Endothelial cell of umbilical vein (primary cell): ENCODE measurements around the gene ZRANB2. TPM values are rescaled to one million over a fixed set of nuclear protein-coding genes. Genes with fewer than 3 reads are reported as not detected.

Source experiments
- BruUV-seq: library from RNA; stranded (reverse); fragments of 400-500 nt; replicated peaks from 2 replicates; lab custom pipeline; 2021; lab: Mats Ljungman, UMichigan
- CTCF ChIA-PET: fragments of 300-600, 350-600 bp; sonication (Branson Sonifier 250); formaldehyde crosslinking; loops from one replicate; lab custom pipeline; 2021; ENCODE audit warnings: antibody characterized with exemption, inconsistent platforms; lab: Charles Lee
- POLR2A ChIA-PET: fragments of 300-600, 350-600 bp; sonication (Branson Sonifier 250); formaldehyde crosslinking; loops from one replicate; lab custom pipeline; 2021; ENCODE audit warnings: antibody characterized with exemption, inconsistent platforms; lab: Charles Lee
- DNase-seq: peaks from one replicate; pipeline ENCODE4 v3.0.0-alpha.2; 2011; ENCODE audit warnings: low read depth, low spot score
- FAIRE-seq: peaks from 2 replicates; lab custom pipeline; 2011; peaks lifted over from hg19 to GRCh38; lab: Jason Lieb, UNC
- H2AFZ ChIP-seq: 2 replicates; pipeline ENCODE4 v1.6.0; 2012; ENCODE audit warnings: low read depth, low read length, control low read depth, inconsistent platforms
- H3K27ac ChIP-seq: 2 replicates; pipeline ENCODE4 v1.5.1; 2011; ENCODE audit warnings: low read depth, mild to moderate bottlenecking, control low read depth, low read length, moderate library complexity; ENCODE audit not compliant: insufficient read depth
- H3K27me3 ChIP-seq, 2 experiments: 2 replicates each; pipeline versions ENCODE4 v1.6.0 to v1.6.1; 2011; ENCODE audit warnings: low read length in 2 of 2, mixed read lengths in 1 of 2; ENCODE audit not compliant: control insufficient read depth in 2 of 2, insufficient read depth in 2 of 2
- H3K36me3 ChIP-seq, 2 experiments: 2 replicates in 1 of 2; 3 replicates in 1 of 2; pipeline ENCODE4 v1.5.1; 2011; ENCODE audit warnings: low read length in 2 of 2, mild to moderate bottlenecking in 1 of 2, moderate library complexity in 1 of 2; ENCODE audit not compliant: control insufficient read depth in 2 of 2, insufficient read depth in 2 of 2; ENCODE audit errors: extremely low read depth in 1 of 2
- H3K4me1 ChIP-seq: 3 replicates; pipeline ENCODE4 v1.5.1; 2011; ENCODE audit warnings: mild to moderate bottlenecking, low read length; ENCODE audit not compliant: control insufficient read depth, insufficient read depth; ENCODE audit errors: extremely low read depth
- H3K4me2 ChIP-seq: 2 replicates; pipeline ENCODE4 v1.6.1; 2011; ENCODE audit warnings: low read length, control low read depth, mixed read lengths; ENCODE audit not compliant: insufficient read depth
- H3K4me3 ChIP-seq, 3 experiments: fragments of 200-600 bp in 1 of 3; sonication (generic), shearing (Covaris generic) in 1 of 3; replicated peaks in 1 of 3; 2 replicates each; pipeline ENCODE4 v1.5.1; 2011 to 2016; ENCODE audit warnings: control low read depth in 3 of 3, low read length in 3 of 3, mild to moderate bottlenecking in 2 of 3, inconsistent platforms in 1 of 3, low read depth in 1 of 3, moderate library complexity in 1 of 3; ENCODE audit not compliant: insufficient read depth in 1 of 3
- H3K79me2 ChIP-seq: 2 replicates; pipeline ENCODE4 v1.6.0; 2012; ENCODE audit warnings: low read length, inconsistent platforms; ENCODE audit not compliant: control insufficient read depth, insufficient read depth
- H3K9ac ChIP-seq: replicated peaks from 2 replicates; pipeline ENCODE3; 2011; ENCODE audit warnings: low read length, control low read depth; ENCODE audit not compliant: insufficient read depth; ENCODE audit errors: extremely low read depth
- H3K9me1 ChIP-seq: replicated peaks from 3 replicates; pipeline ENCODE4 v1.6.0; 2011; ENCODE audit warnings: mild to moderate bottlenecking, low read length; ENCODE audit not compliant: control insufficient read depth, insufficient read depth; ENCODE audit errors: extremely low read depth
- H3K9me3 ChIP-seq: replicated peaks from 2 replicates; pipeline ENCODE4 v1.5.1; 2012; ENCODE audit warnings: low read length, inconsistent platforms; ENCODE audit not compliant: control insufficient read depth, insufficient read depth
- H4K20me1 ChIP-seq: replicated peaks from 2 replicates; pipeline ENCODE3; 2011; ENCODE audit warnings: mild to moderate bottlenecking, low read length; ENCODE audit not compliant: control insufficient read depth, insufficient read depth; ENCODE audit errors: extremely low read depth
- EZH2 ChIP-seq: IDR thresholded peaks from 2 replicates; pipeline ENCODE4 v1.6.1; 2012; ENCODE audit warnings: borderline replicate concordance, low read depth, mild to moderate bottlenecking, moderate library complexity, low read length, inconsistent platforms; ENCODE audit not compliant: severe bottlenecking
- FOS ChIP-seq: IDR thresholded peaks from 2 replicates; pipeline ENCODE4 v1.6.1; 2011; ENCODE audit warnings: mild to moderate bottlenecking, low read length, moderate library complexity, borderline replicate concordance; ENCODE audit not compliant: insufficient read depth
- GATA2 ChIP-seq: IDR thresholded peaks from 2 replicates; pipeline ENCODE4 v1.7.0; 2011; ENCODE audit warnings: low read depth, mild to moderate bottlenecking, moderate library complexity, mixed read lengths, low read length; ENCODE audit not compliant: insufficient read length, insufficient read depth
- MYC ChIP-seq: IDR thresholded peaks from one replicate; pipeline ENCODE4 v1.6.1; 2011; ENCODE audit warnings: mild to moderate bottlenecking, low read depth, low read length
- POLR2A ChIP-seq: IDR thresholded peaks from 2 replicates; pipeline ENCODE4 v1.6.1; 2012; ENCODE audit warnings: low read depth, mild to moderate bottlenecking, control low read depth, low read length
- POLR2AphosphoS5 ChIP-seq: IDR thresholded peaks from 2 replicates; pipeline ENCODE4 v1.6.1; 2012; ENCODE audit warnings: low read depth, mild to moderate bottlenecking, control low read depth, low read length, moderate library complexity; ENCODE audit not compliant: insufficient read depth
- dilution Hi-C: fragments of 300-500 bp; cut with MboI; formaldehyde crosslinking; loops from one replicate; pipeline ENCODE4 v1.15.0; 2019; ENCODE audit warnings: low sequenced_read_pairs; ENCODE audit not compliant: extremely low pct_ligation_motif_present
- intact Hi-C: fragments of 100-400 bp; cut with micrococcal nuclease; formaldehyde crosslinking; loops from one replicate; pipeline ENCODE4 v1.10.0; 2022
- polyA plus RNA-seq, 4 experiments: library from polyadenylated mRNA; depleted of rRNA in 3 of 4; stranded (reverse) in 3 of 4; unstranded in 1 of 4; fragments of >200 nt; gene quantifications; 2 replicates each; pipeline versions ENCODE4 v1.2.1 to v1.2.3, GENCODE V29; 2011 to 2012; ENCODE audit warnings: missing spikeins in 1 of 4
- total RNA-seq: library from RNA; stranded (reverse); gene quantifications from 2 replicates; pipeline ENCODE4 v1.2.3, GENCODE V29; 2021
- TF ChIP-seq, protein P1 (sequence below), 2 donors: IDR thresholded peaks; 1 replicate in 1 of 2; 2 replicates in 1 of 2; pipeline ENCODE4 v1.5.1; 2011; ENCODE audit warnings: low read length in 2 of 2, mild to moderate bottlenecking in 2 of 2, moderate library complexity in 2 of 2, control low read depth in 1 of 2, inconsistent platforms in 1 of 2, low read depth in 1 of 2; ENCODE audit not compliant: insufficient read depth in 1 of 2; ENCODE audit errors: extremely low read depth in 1 of 2
- TF ChIP-seq, protein P2 (sequence below): IDR thresholded peaks from 2 replicates; pipeline ENCODE4 v1.6.1; 2011; ENCODE audit not compliant: insufficient read depth, insufficient read length

ZRANB2 gene
- total and polyA plus RNA-seq, 2 donors (not counting 3 experiments of a cell fraction or from before 2014, with no cell fraction given), result 23.6 to 84.1 TPM

DNA sequence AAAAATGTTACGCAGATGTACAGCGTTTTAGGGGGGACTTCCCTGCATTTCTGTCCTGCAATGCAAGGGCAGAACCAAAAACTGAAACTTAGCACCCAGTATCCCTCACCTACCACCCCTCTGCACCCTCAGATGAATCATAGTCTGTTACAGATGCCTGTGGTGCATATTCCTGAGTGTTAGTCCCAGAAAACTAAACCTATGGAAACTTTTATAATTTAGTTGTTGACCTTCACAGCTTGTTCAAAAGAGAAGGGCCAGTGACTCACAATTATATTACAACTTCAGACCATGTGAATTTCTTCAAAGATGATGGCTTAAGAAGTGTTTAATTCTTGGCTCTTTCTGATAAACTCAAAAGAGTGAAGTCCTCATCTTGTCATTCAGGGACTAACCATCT is 39.0 kb downstream of the ZRANB2 start:
- intact Hi-C loops, result loop anchor here (1.0 kb wide), 1 partner anchor 9 kb away; no protein-coding TSS in a partner anchor
- Histone ChIP-seq H4K20me1 (no peaks in the 10 kb centered on the region), H2AFZ (no peak overlapping the region), H3K4me3 (no peak overlapping the region), H3K4me2 (no peak overlapping the region), H3K36me3 (no peaks in the 10 kb centered on the region), H3K9ac (no peak overlapping the region), H3K27ac (no peak overlapping the region), H3K9me1 (no peaks in the 10 kb centered on the region), H3K79me2 (no peaks in the 10 kb centered on the region), H3K9me3 (no peaks in the 10 kb centered on the region), H3K4me1 (no peaks in the 10 kb centered on the region), H3K27me3 (peaks cover 20 to 31% of the 10 kb centered on the region in 2 experiments)
- no peak for DNase-seq
- BruUV-seq, result no TSS peak
- ChIA-PET POLR2A (no interaction called here), CTCF (no interaction called here)
- FAIRE-seq, result peak; percentile 35
- TF ChIP-seq, protein P1, sequence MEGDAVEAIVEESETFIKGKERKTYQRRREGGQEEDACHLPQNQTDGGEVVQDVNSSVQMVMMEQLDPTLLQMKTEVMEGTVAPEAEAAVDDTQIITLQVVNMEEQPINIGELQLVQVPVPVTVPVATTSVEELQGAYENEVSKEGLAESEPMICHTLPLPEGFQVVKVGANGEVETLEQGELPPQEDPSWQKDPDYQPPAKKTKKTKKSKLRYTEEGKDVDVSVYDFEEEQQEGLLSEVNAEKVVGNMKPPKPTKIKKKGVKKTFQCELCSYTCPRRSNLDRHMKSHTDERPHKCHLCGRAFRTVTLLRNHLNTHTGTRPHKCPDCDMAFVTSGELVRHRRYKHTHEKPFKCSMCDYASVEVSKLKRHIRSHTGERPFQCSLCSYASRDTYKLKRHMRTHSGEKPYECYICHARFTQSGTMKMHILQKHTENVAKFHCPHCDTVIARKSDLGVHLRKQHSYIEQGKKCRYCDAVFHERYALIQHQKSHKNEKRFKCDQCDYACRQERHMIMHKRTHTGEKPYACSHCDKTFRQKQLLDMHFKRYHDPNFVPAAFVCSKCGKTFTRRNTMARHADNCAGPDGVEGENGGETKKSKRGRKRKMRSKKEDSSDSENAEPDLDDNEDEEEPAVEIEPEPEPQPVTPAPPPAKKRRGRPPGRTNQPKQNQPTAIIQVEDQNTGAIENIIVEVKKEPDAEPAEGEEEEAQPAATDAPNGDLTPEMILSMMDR (IDR thresholded peaks at IDR 0.05; ENCODE audit: extremely low read depth in 1 of 2, insufficient read depth in 1 of 2, low read depth in 1 of 2, low read length in 2 of 2), result no peak
- TF ChIP-seq FOS (no peak), GATA2 (no peak)
- dilution Hi-C loops, result no loop called here

DNA sequence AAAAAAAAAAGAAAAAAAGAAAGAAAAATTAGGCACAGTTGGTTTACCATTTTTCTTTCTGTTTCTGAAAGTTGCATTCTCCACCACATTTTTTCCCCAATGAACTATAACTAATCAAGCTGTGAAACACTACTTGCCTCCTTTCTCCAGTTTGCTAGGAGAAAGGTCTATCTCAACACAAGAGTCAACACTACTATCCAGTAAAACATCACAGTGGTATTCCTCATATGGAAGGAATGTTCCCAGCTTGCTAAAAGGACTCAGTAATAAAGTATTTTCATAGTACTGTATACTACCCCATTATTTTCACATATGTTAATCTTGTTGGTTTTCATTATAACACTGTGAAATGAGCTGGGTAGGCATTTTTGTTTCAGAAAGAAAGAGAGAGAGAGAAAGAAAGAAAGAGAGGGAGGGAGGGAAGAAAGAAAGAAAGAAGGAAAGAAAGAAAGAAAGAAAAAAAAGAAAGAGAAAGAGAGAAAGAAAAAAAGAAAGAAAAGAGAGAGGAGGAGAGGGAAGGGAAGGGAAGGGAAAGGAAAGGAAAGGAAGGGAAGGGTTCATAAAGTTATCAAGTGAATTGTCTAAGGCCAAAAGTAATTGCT is 41.1 kb downstream of the ZRANB2 start:
- Histone ChIP-seq H4K20me1 (no peaks in the 10 kb centered on the region), H3K4me2 (no peak overlapping the region), H3K79me2 (no peaks in the 10 kb centered on the region), H3K4me1 (no peaks in the 10 kb centered on the region), H3K9me1 (no peaks in the 10 kb centered on the region), H3K27ac (no peak overlapping the region), H3K27me3 (peaks cover 8 to 15% of the 10 kb centered on the region in 2 experiments), H3K36me3 (no peaks in the 10 kb centered on the region), H3K9ac (no peak overlapping the region), H2AFZ (no peak overlapping the region), H3K4me3 (no peak overlapping the region), H3K9me3 (no peaks in the 10 kb centered on the region)
- intact Hi-C loops, result no loop called here
- BruUV-seq, result no TSS peak
- dilution Hi-C loops, result no loop called here
- CTCF ChIA-PET, result interaction anchor here (0.7 to 1.6 kb wide), 2 partner anchors 10 to 1206 kb away, joined by 3 to 6 read pairs; no protein-coding TSS in a partner anchor
- DNase-seq (no peak), FAIRE-seq (no peak)
- POLR2A ChIA-PET, result no interaction called here
- no peak for TF ChIP-seq POLR2AphosphoS5
- TF ChIP-seq, protein P1 (IDR thresholded peaks at IDR 0.05; ENCODE audit: extremely low read depth in 1 of 2, insufficient read depth in 1 of 2, low read depth in 1 of 2, low read length in 2 of 2), result no peak
- TF ChIP-seq FOS, result no peak
- no peak for TF ChIP-seq EZH2
- TF ChIP-seq GATA2, result no peak
- no peak for TF ChIP-seq POLR2A
- TF ChIP-seq, protein P2, sequence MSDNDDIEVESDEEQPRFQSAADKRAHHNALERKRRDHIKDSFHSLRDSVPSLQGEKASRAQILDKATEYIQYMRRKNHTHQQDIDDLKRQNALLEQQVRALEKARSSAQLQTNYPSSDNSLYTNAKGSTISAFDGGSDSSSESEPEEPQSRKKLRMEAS, result no peak
- TF ChIP-seq MYC, result no peak
